IMR-90 (cell line): ENCODE measurements around the gene RAB9B.
"Not testable (repeated sequence)": the region's sequence is repeated elsewhere in the genome, so short reads cannot be mapped to it uniquely, and the experiment has no call there.

Source experiments
- BHLHE40 ChIP-seq: fragments of 150-350 bp; IDR thresholded peaks from 2 replicates; pipeline ENCODE4 v1.6.1; 2016; ENCODE audit warnings: mild to moderate bottlenecking, low read depth, low read length
- CEBPB ChIP-seq: IDR thresholded peaks from 2 replicates; pipeline ENCODE4 v1.6.1; 2012; ENCODE audit warnings: low read depth, low read length, improper control_type of control experiment
- CHD1 ChIP-seq: IDR thresholded peaks from 2 replicates; pipeline ENCODE4 v1.6.1; 2012; ENCODE audit warnings: low read depth, low read length, improper control_type of control experiment
- CTCF ChIP-seq: conservative IDR thresholded peaks from 2 replicates; pipeline ENCODE4 v1.5.1; 2012; ENCODE audit warnings: mild to moderate bottlenecking, low read depth, low read length, improper control_type of control experiment
- ELK1 ChIP-seq: fragments of 150-350 bp; IDR thresholded peaks from 2 replicates; pipeline ENCODE4 v1.6.1; 2016; ENCODE audit warnings: low read depth, mild to moderate bottlenecking, low read length, moderate library complexity, borderline replicate concordance
- MAFK ChIP-seq: IDR thresholded peaks from 2 replicates; pipeline ENCODE4 v1.6.1; 2012; ENCODE audit warnings: low read depth, low read length, improper control_type of control experiment
- MAZ ChIP-seq: IDR thresholded peaks from 2 replicates; pipeline ENCODE4 v1.6.1; 2012; ENCODE audit warnings: low read depth, mild to moderate bottlenecking, low read length, improper control_type of control experiment, moderate library complexity, borderline replicate concordance
- POLR2A ChIP-seq: IDR thresholded peaks from 2 replicates; pipeline ENCODE4 v1.6.1; 2012; ENCODE audit warnings: mild to moderate bottlenecking, low read depth, low read length
- RAD21 ChIP-seq: IDR thresholded peaks from 2 replicates; pipeline ENCODE4 v1.6.1; 2012; ENCODE audit warnings: low read length, improper control_type of control experiment
- SMC3 ChIP-seq: fragments of 150-350 bp; IDR thresholded peaks from 2 replicates; pipeline ENCODE4 v1.6.1; 2016; ENCODE audit warnings: low read depth, mild to moderate bottlenecking, antibody characterized with exemption, low read length, moderate library complexity

GRCh38 chrX:103817101-103817500 lies 15.0 kb downstream of the RAB9B start:
- not testable (repeated sequence) for TF ChIP-seq CTCF, POLR2A, CEBPB, SMC3, CHD1, ELK1, MAFK, MAZ, BHLHE40, RAD21
